HepG2 (cell line): ENCODE measurements around the gene ZFP92.

Experiments used
- CHD2 ChIP-seq: IDR thresholded peaks from 2 replicates; pipeline ENCODE4 v1.6.1; 2011; ENCODE audit warnings: low read depth, low read length, improper control_type of control experiment
- STAT5B ChIP-seq: sonication (generic); formaldehyde crosslinking; IDR thresholded peaks from 2 replicates; pipeline ENCODE4 v1.4.0; 2020; ENCODE audit warnings: missing genetic modification reagents
- TF ChIP-seq, protein P1 (sequence below): sonication (generic); formaldehyde crosslinking; IDR thresholded peaks from 2 replicates; pipeline ENCODE4 v1.4.0; 2020; ENCODE audit warnings: mild to moderate bottlenecking, missing genetic modification reagents
- TF ChIP-seq, protein P2 (sequence below): sonication (generic); formaldehyde crosslinking; IDR thresholded peaks from 2 replicates; pipeline ENCODE4 v1.5.0; 2020; ENCODE audit warnings: mild to moderate bottlenecking, missing genetic modification reagents, moderate library complexity

DNA sequence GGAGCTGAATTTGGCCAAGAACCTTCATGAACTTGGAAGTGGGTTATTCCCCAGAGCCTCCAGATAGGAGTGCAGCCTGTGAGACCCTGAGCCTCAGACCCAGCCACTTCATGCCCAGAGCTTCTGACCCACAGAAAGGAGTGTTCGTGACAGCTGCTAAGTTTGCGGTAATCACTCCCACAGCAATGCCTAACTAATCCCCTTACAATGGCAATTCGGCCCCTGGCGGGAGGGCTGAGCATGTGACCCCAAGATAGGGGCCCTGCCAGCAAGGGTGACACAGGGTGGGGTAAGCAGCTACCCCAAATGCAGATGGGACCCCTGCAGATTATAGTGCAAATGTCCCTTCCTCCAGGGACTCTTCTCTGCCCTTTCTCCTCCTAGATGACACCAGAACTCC lies 32.7 kb upstream of the ZFP92 start:
- TF ChIP-seq, protein P1, sequence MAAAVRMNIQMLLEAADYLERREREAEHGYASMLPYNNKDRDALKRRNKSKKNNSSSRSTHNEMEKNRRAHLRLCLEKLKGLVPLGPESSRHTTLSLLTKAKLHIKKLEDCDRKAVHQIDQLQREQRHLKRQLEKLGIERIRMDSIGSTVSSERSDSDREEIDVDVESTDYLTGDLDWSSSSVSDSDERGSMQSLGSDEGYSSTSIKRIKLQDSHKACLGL (CRISPR knock-in tag) = no peak
- no peak for TF ChIP-seq STAT5B (CRISPR knock-in tag)
- TF ChIP-seq CHD2 = no peak
- TF ChIP-seq, protein P2, sequence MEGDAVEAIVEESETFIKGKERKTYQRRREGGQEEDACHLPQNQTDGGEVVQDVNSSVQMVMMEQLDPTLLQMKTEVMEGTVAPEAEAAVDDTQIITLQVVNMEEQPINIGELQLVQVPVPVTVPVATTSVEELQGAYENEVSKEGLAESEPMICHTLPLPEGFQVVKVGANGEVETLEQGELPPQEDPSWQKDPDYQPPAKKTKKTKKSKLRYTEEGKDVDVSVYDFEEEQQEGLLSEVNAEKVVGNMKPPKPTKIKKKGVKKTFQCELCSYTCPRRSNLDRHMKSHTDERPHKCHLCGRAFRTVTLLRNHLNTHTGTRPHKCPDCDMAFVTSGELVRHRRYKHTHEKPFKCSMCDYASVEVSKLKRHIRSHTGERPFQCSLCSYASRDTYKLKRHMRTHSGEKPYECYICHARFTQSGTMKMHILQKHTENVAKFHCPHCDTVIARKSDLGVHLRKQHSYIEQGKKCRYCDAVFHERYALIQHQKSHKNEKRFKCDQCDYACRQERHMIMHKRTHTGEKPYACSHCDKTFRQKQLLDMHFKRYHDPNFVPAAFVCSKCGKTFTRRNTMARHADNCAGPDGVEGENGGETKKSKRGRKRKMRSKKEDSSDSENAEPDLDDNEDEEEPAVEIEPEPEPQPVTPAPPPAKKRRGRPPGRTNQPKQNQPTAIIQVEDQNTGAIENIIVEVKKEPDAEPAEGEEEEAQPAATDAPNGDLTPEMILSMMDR = no peak
